MM.1S (cell line): Measurements from ENCODE around the gene CLDN34.

Experiments used
- DNase-seq: peaks from one replicate; pipeline ENCODE4 v3.0.0-alpha.2; 2015
- H2AFZ ChIP-seq: fragments of 300-600 bp; sonication (generic); 2 replicates; pipeline ENCODE4 v1.6.0; 2016; ENCODE audit warnings: antibody characterized with exemption, low read length
- H3F3A ChIP-seq: fragments of 300-600 bp; sonication (generic); 2 replicates; pipeline ENCODE4 v1.6.1; 2016; ENCODE audit warnings: mild to moderate bottlenecking, antibody characterized with exemption, low read length, moderate library complexity, mixed read lengths; ENCODE audit not compliant: insufficient read depth
- H3K27ac ChIP-seq: fragments of 300-600 bp; sonication (generic); 2 replicates; pipeline ENCODE4 v1.5.1; 2016; ENCODE audit warnings: mild to moderate bottlenecking, low read length
- H3K27me3 ChIP-seq: fragments of 300-600 bp; sonication (generic); replicated peaks from 2 replicates; pipeline ENCODE4 v1.6.0; 2016; ENCODE audit warnings: low read length; ENCODE audit not compliant: insufficient read depth
- H3K36me3 ChIP-seq: fragments of 300-600 bp; sonication (generic); replicated peaks from 2 replicates; pipeline ENCODE4 v1.6.1; 2016; ENCODE audit warnings: mild to moderate bottlenecking, low read length, mixed read lengths; ENCODE audit not compliant: insufficient read depth
- H3K4me1 ChIP-seq: fragments of 300-600 bp; sonication (generic); 2 replicates; pipeline ENCODE4 v1.6.1; 2016; ENCODE audit warnings: low read length, mixed read lengths
- H3K4me2 ChIP-seq: fragments of 300-600 bp; sonication (generic); 2 replicates; pipeline ENCODE4 v1.6.0; 2016; ENCODE audit warnings: low read depth, low read length
- H3K4me3 ChIP-seq: fragments of 300-600 bp; sonication (generic); 2 replicates; pipeline ENCODE4 v1.5.1; 2016; ENCODE audit warnings: low read length, mixed read lengths
- H3K79me2 ChIP-seq: fragments of 300-600 bp; sonication (generic); 2 replicates; pipeline ENCODE4 v1.6.1; 2016; ENCODE audit warnings: mixed run types, low read length, mixed read lengths
- H3K9ac ChIP-seq: fragments of 300-600 bp; sonication (generic); 2 replicates; pipeline ENCODE4 v1.6.1; 2016; ENCODE audit warnings: low read length, mixed read lengths
- H3K9me2 ChIP-seq: fragments of 300-600 bp; sonication (generic); replicated peaks from 2 replicates; pipeline ENCODE4 v1.6.1; 2016; ENCODE audit warnings: mild to moderate bottlenecking, low read length, mixed read lengths; ENCODE audit not compliant: insufficient read depth
- H3K9me3 ChIP-seq: fragments of 300-600 bp; sonication (generic); replicated peaks from 2 replicates; pipeline ENCODE4 v1.6.1; 2016; ENCODE audit warnings: mild to moderate bottlenecking, low read length, mixed read lengths; ENCODE audit not compliant: insufficient read depth
- H4K20me1 ChIP-seq: fragments of 300-600 bp; sonication (generic); 2 replicates; pipeline ENCODE4 v1.6.1; 2016; ENCODE audit warnings: mild to moderate bottlenecking, low read length, moderate library complexity, mixed read lengths; ENCODE audit not compliant: insufficient read depth
- EZH2 ChIP-seq: fragments of 300-600 bp; sonication (generic); optimal IDR thresholded peaks from 2 replicates; pipeline ENCODE3; 2017; ENCODE audit warnings: low read depth, mild to moderate bottlenecking, antibody characterized with exemption, low read length, mixed read lengths
- EZH2phosphoT487 ChIP-seq: fragments of 300-600 bp; sonication (generic); IDR thresholded peaks from 2 replicates; pipeline ENCODE4 v1.6.1; 2018; ENCODE audit warnings: antibody characterized with exemption, low read length
- TF ChIP-seq, protein P1 (sequence below): fragments of 300-600 bp; sonication (generic); IDR thresholded peaks from 2 replicates; pipeline ENCODE4 v1.5.1; 2016; ENCODE audit warnings: antibody characterized with exemption, low read length, mixed read lengths

The CLDN34 gene

DNA sequence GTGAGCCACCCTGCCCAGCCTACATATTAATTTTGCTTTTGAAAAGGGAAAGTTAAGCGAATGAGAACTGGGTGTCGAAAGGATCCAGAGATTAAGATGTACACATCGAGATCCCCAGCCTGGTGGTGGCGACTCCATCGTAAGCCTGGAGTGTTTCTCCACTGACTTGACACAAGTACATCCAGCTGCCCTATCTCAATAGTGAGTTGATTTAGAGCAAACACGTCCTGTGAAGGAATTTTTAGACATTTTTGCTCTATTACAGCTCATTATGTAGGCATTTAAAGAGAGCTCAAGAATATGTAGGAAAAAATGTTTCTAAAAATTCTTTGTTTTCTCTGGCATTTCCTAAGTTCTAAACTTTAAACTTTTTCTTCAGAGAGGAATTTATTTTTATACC is 11.7 kb upstream of the CLDN34 start:
- H2AFZ ChIP-seq = no peak overlapping the region

DNA sequence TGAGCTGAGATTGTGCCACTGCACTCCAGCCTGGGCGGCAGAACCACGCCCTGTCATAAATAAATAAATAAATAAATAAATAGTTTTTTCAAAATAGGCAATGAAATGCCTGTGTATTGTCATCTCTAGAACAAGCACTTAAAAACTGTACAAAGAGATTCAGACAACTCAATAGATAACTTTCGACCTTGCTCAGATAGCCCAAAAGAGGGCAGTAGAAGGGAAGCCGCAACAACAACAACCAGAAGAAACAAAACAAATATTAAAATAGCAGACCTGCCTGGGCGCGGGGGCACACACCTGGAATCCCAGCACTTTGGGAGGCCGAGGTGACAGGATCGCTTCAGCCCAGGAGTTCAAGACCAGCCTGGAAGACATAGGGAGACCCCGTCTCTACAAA is 9.4 kb upstream of the CLDN34 start:
- Histone ChIP-seq H3K79me2 (no peaks in the 10 kb centered on the region), H3K4me2 (no peak overlapping the region), H2AFZ (no peak overlapping the region), H3K9me3 (no peaks in the 10 kb centered on the region), H3F3A (no peaks in the 10 kb centered on the region), H3K9me2 (no peaks in the 10 kb centered on the region), H3K27me3 (no peaks in the 10 kb centered on the region), H3K9ac (no peak overlapping the region), H3K4me1 (no peaks in the 10 kb centered on the region), H4K20me1 (no peaks in the 10 kb centered on the region), H3K27ac (no peak overlapping the region), H3K36me3 (no peaks in the 10 kb centered on the region), H3K4me3 (no peak overlapping the region)
- no peak for DNase-seq
- TF ChIP-seq, protein P1, sequence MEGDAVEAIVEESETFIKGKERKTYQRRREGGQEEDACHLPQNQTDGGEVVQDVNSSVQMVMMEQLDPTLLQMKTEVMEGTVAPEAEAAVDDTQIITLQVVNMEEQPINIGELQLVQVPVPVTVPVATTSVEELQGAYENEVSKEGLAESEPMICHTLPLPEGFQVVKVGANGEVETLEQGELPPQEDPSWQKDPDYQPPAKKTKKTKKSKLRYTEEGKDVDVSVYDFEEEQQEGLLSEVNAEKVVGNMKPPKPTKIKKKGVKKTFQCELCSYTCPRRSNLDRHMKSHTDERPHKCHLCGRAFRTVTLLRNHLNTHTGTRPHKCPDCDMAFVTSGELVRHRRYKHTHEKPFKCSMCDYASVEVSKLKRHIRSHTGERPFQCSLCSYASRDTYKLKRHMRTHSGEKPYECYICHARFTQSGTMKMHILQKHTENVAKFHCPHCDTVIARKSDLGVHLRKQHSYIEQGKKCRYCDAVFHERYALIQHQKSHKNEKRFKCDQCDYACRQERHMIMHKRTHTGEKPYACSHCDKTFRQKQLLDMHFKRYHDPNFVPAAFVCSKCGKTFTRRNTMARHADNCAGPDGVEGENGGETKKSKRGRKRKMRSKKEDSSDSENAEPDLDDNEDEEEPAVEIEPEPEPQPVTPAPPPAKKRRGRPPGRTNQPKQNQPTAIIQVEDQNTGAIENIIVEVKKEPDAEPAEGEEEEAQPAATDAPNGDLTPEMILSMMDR = no peak
- TF ChIP-seq EZH2phosphoT487 = no peak
- TF ChIP-seq EZH2 = no peak

More for the DNA sequence above, 11.7 kb upstream of the CLDN34 start:
- Histone ChIP-seq H3K9me3 (no peaks in the 10 kb centered on the region), H3K4me3 (no peak overlapping the region), H3K27me3 (no peaks in the 10 kb centered on the region), H4K20me1 (no peaks in the 10 kb centered on the region), H3F3A (no peaks in the 10 kb centered on the region), H3K36me3 (no peaks in the 10 kb centered on the region), H3K79me2 (no peaks in the 10 kb centered on the region), H3K9ac (no peak overlapping the region), H3K27ac (no peak overlapping the region), H3K9me2 (no peaks in the 10 kb centered on the region), H3K4me1 (no peaks in the 10 kb centered on the region), H3K4me2 (no peak overlapping the region)
- TF ChIP-seq EZH2phosphoT487 (no peak), EZH2 (no peak)
- TF ChIP-seq, protein P1 = no peak
- no peak for DNase-seq

DNA sequence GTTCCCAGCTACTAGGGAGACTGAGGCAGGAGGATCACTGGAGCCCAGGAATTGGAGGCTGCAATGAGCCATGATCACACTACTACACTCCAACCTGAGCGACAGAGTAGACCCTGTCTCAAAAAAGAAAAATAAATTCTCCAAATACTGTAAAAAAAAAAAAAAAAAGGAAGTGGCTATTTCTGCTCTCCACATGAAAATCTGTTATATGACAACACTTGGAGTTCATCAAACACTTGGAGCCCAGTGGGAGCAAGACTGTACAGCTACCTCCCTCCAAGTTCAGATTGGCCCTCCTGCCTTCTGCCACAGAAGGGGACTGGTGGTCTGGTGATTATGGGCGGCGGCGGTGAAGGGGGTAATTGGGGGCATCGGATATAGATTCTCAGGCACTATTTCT is 9.0 kb upstream of the CLDN34 start:
- H3K27me3 ChIP-seq = no peaks in the 10 kb centered on the region
- DNase-seq = no peak
- no peaks in the 10 kb centered on the region for H4K20me1 ChIP-seq
- TF ChIP-seq, protein P1 = no peak
- TF ChIP-seq EZH2phosphoT487 (no peak), EZH2 (no peak)
- H3K9me2 ChIP-seq = no peaks in the 10 kb centered on the region
- no peaks in the 10 kb centered on the region for H3K36me3 ChIP-seq
- H3K4me3 ChIP-seq = no peak overlapping the region
- H3K4me1 ChIP-seq = no peaks in the 10 kb centered on the region
- H2AFZ ChIP-seq = no peak overlapping the region
- no peaks in the 10 kb centered on the region for H3K79me2 ChIP-seq
- no peaks in the 10 kb centered on the region for H3F3A ChIP-seq
- H3K4me2 ChIP-seq = no peak overlapping the region
- H3K9ac ChIP-seq = no peak overlapping the region
- no peak overlapping the region for H3K27ac ChIP-seq
- no peaks in the 10 kb centered on the region for H3K9me3 ChIP-seq
